Natural killer cell (primary cell): Measurements from ENCODE around the gene TEX14. TPM values are rescaled to one million over a fixed set of nuclear protein-coding genes. Genes with fewer than 3 reads are reported as not detected.
A peak's percentile ranks its signal among the peaks of the same experiment; 100 is the strongest.
"Not testable (repeated sequence)": the region's sequence is repeated elsewhere in the genome, so short reads cannot be mapped to it uniquely, and the experiment has no call there.

Experiments used
- ATAC-seq, 3 donors: fragments of 150-1000 bp in 2 of 3; fragments of 200-7000 bp in 1 of 3; cut with Tn5 transposase; 1 replicate in 1 of 3; 2 replicates in 2 of 3; pipeline ENCODE4 v1.10.0; 2021; ENCODE audit warnings: mild to moderate bottlenecking in 2 of 3, moderate library complexity in 2 of 3
- DNase-seq, 2 donors: peaks; one replicate each; pipeline versions ENCODE4 v3.0.0 to v3.0.0-alpha.2; 2013 to 2021; ENCODE audit warnings: mixed read lengths in 1 of 2
- H3K27ac ChIP-seq: one replicate; pipeline ENCODE4 v1.5.1; 2013; ENCODE audit warnings: mild to moderate bottlenecking, low read length
- H3K27me3 ChIP-seq: one replicate; pipeline ENCODE4 v1.6.1; 2013; ENCODE audit warnings: low read length; ENCODE audit not compliant: control insufficient read depth, insufficient read depth
- H3K36me3 ChIP-seq: one replicate; pipeline ENCODE4 v1.6.1; 2013; ENCODE audit warnings: low read length; ENCODE audit not compliant: control insufficient read depth, insufficient read depth
- H3K4me1 ChIP-seq: one replicate; pipeline ENCODE4 v1.6.1; 2013; ENCODE audit warnings: low read length; ENCODE audit not compliant: control insufficient read depth, insufficient read depth
- H3K4me3 ChIP-seq: one replicate; pipeline ENCODE4 v1.5.1; 2013; ENCODE audit warnings: low read length
- H3K9me3 ChIP-seq: one replicate; pipeline ENCODE4 v1.6.1; 2013; ENCODE audit warnings: low read length; ENCODE audit not compliant: control insufficient read depth, insufficient read depth
- H3K27ac Mint-ChIP-seq, 2 donors: one replicate each; pipeline ENCODE4 v1.8.0; 2022; ENCODE audit warnings: mild to moderate bottlenecking in 2 of 2, mixed read lengths in 2 of 2, moderate library complexity in 1 of 2
- H3K27me3 Mint-ChIP-seq, 2 donors: one replicate each; pipeline ENCODE4 v1.8.0; 2022; ENCODE audit warnings: low read depth in 2 of 2, mixed read lengths in 2 of 2
- H3K36me3 Mint-ChIP-seq: one replicate; pipeline ENCODE4 v1.8.0; 2022; ENCODE audit warnings: mixed read lengths
- H3K4me1 Mint-ChIP-seq, 2 donors: one replicate each; pipeline ENCODE4 v1.8.0; 2022; ENCODE audit warnings: mixed read lengths in 2 of 2
- H3K4me3 Mint-ChIP-seq: one replicate; pipeline ENCODE4 v1.8.0; 2022; ENCODE audit warnings: mild to moderate bottlenecking, moderate library complexity, mixed read lengths
- H3K9me3 Mint-ChIP-seq, 2 donors: one replicate each; pipeline ENCODE4 v1.8.0; 2022; ENCODE audit warnings: mixed read lengths in 2 of 2
- WGBS: methylation state at CpG from one replicate; pipeline ENCODE4 v1.1.7; 2013; ENCODE audit warnings: missing lambda C conversion rate; ENCODE audit not compliant: insufficient coverage; 5-methylcytosine and 5-hydroxymethylcytosine counted together
- intact Hi-C: fragments of 100-400 bp; cut with micrococcal nuclease; formaldehyde crosslinking; loops from one replicate; pipeline ENCODE4 v1.14.2; 2022
- total RNA-seq, 4 donors: library from RNA; stranded (reverse); fragments of 120-200 nt in 1 of 4; gene quantifications; one replicate each; pipeline versions ENCODE4 v1.2.3 to v1.2.4, GENCODE V29; 2013 to 2022
- TF ChIP-seq, protein P1 (sequence below): fragments of 200-600 bp; IDR thresholded peaks from one replicate; pipeline ENCODE4 v1.8.0; 2022; ENCODE audit warnings: antibody characterized with exemption

TEX14 gene
- total RNA-seq, 3 donors from 2014 or later (not counting 1 experiment from before 2014, with no cell fraction given), result 0.29 to 1.1 (median 0.89) TPM

DNA sequence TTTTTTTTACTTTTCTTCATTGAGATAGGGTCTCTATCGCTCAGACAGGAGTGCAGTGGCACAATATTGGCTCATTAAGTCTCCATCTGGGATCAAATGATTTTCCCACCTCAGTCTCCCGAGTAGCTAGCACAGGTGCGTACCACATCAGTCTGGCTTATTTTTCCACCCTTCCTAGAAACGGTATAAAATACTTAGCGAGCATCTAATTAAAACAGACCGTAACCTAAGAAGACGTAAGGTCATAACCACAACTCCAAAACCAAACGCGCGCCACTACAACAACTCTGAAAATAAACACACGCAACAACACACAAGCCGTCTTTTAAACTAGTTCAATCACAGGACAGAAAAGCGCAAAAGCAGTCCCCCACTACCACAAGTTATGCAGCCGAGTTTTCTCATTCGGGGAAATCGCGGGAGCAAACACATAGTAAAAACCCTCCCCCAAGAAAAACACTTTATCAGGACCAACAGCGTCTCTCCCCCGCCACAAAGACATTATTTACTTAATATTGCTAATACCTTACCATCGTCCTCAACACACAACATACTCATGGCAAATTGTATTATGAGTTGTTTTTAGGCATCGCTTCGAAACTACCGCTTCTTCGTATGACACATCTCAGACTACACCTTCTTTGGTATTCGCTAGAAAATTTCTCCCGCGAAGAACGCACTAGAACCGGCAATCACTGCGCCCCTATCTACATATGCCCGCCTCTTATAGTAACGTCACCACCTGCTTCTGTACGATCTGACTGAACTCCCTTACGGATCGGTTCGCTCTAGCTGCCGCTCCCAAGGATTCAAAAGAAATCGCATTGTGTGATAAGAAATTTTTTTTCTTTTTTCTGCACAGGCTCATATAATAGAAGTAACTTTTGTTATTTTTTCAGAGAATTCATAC is 32.8 kb downstream of the TEX14 start:
- Mint-ChIP-seq H3K36me3 (no peaks in the 10 kb centered on the region), H3K27ac (peak overlapping the region; percentile 97 to 98), H3K27me3 (peaks cover 0 to 3% of the 10 kb centered on the region in 2 donors), H3K4me3 (peak overlapping the region; percentile 89), H3K9me3 (no peaks in the 10 kb centered on the region), H3K4me1 (peaks cover 18% of the 10 kb centered on the region in 2 donors)
- intact Hi-C loops, result loop anchor here (1.0 kb wide), 3 partner anchors 28 to 141 kb away; partner anchors contain the start of genes RAD51C and TEX14
- WGBS, result 2% methylated on average over 38 of the region's 38 CpGs
- no peaks in the 10 kb centered on the region for H3K36me3 ChIP-seq
- TF ChIP-seq, protein P1, sequence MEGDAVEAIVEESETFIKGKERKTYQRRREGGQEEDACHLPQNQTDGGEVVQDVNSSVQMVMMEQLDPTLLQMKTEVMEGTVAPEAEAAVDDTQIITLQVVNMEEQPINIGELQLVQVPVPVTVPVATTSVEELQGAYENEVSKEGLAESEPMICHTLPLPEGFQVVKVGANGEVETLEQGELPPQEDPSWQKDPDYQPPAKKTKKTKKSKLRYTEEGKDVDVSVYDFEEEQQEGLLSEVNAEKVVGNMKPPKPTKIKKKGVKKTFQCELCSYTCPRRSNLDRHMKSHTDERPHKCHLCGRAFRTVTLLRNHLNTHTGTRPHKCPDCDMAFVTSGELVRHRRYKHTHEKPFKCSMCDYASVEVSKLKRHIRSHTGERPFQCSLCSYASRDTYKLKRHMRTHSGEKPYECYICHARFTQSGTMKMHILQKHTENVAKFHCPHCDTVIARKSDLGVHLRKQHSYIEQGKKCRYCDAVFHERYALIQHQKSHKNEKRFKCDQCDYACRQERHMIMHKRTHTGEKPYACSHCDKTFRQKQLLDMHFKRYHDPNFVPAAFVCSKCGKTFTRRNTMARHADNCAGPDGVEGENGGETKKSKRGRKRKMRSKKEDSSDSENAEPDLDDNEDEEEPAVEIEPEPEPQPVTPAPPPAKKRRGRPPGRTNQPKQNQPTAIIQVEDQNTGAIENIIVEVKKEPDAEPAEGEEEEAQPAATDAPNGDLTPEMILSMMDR, result no peak
- H3K4me1 ChIP-seq, result peaks cover 15% of the 10 kb centered on the region
- ATAC-seq (peak; percentile 76 to 90 (median 83)), DNase-seq (peak; percentile 74 to 93)
- H3K27me3 ChIP-seq, result no peaks in the 10 kb centered on the region
- peak overlapping the region; percentile 43 for H3K4me3 ChIP-seq
- peak overlapping the region; percentile 88 for H3K27ac ChIP-seq
- H3K9me3 ChIP-seq, result no peaks in the 10 kb centered on the region

DNA sequence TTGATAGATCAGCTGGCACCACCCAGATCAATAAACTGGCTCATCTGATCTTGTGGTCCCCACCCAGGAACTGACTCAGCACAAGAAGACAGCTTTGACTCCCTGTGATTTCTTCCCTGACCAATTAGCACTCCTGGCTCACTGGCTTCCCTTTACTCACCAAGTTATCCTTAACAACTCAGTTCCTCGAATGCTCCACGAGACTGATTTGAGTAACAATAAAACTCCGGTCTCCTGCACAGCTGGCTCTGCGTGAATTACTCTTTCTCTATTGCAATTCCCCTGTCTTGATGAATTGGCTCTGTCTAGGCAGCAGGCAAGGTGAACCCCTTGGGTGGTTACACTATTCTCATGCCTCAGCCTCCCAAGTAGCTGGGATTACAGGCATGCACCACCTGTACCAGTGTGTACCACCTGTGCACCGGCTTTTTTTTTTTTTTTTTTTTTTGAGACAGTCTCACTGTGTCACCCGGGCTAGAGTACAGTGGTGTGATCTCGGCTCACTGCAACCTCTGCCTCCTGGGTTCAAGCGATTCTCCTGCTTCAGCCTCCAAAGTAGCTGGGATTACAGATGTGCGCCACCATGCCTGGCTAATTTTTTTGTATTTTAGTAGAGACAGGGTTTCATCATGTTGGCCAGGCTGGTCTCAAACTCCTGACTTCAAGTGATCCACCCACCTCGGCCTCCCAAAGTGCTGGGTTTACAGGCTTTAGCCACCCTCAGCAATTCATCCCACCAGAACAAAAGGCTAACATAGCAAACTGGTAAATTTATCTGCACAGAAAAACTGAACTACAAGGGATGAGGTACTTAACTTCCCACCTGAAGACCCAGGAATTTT is 33.7 kb downstream of the TEX14 start:
- H3K36me3 Mint-ChIP-seq, H3K27me3 Mint-ChIP-seq, H3K36me3 ChIP-seq, intact Hi-C loops, H3K9me3 ChIP-seq, H3K9me3 Mint-ChIP-seq, H3K27me3 ChIP-seq: not testable (repeated sequence)
- WGBS, result 78% methylated on average over 9 of the region's 10 CpGs
- Histone ChIP-seq H3K4me1 (peaks cover 15% of the 10 kb centered on the region), H3K4me3 (peak overlapping the region; percentile 43), H3K27ac (peak overlapping the region; percentile 88)
- DNase-seq (peak; percentile 16 to 24), ATAC-seq (peak in 1 of 3 donors; percentile 5)
- peaks cover 18% of the 10 kb centered on the region in 2 donors for H3K4me1 Mint-ChIP-seq
- H3K27ac Mint-ChIP-seq, result peak overlapping the region; percentile 97 to 98
- H3K4me3 Mint-ChIP-seq, result peak overlapping the region; percentile 89

DNA sequence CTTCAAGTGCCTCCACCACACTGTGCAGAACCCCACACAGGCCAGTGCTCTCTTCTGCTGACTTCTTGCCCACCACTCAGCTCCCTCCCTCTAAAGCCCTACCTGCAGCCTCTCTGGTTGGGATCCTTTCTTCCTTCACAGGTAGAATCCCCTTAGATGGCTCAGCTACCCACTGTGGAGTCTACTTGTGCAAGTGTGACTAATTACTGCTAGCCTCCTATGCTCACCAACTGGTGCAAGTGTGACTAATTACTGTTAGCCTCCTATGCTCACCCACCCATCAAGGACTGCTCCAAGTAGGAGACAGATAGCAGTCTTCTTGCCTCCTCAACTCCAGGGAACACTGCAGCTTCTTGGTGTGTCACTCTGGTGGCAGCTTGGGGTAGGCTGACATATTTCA is 43.6 kb downstream of the TEX14 start:
- no peak overlapping the region for H3K27ac ChIP-seq
- no peaks in the 10 kb centered on the region for H3K4me1 ChIP-seq
- TF ChIP-seq, protein P1, result no peak
- ATAC-seq (no peak), DNase-seq (no peak)
- intact Hi-C loops, result no loop called here
- Mint-ChIP-seq H3K4me3 (no peak overlapping the region), H3K36me3 (no peaks in the 10 kb centered on the region), H3K4me1 (no peaks in the 10 kb centered on the region), H3K9me3 (no peaks in the 10 kb centered on the region), H3K27ac (no peak overlapping the region), H3K27me3 (no peaks in the 10 kb centered on the region)
- no peak overlapping the region for H3K4me3 ChIP-seq
- H3K36me3 ChIP-seq, result no peaks in the 10 kb centered on the region
- H3K9me3 ChIP-seq, result no peaks in the 10 kb centered on the region
- H3K27me3 ChIP-seq, result no peaks in the 10 kb centered on the region

DNA sequence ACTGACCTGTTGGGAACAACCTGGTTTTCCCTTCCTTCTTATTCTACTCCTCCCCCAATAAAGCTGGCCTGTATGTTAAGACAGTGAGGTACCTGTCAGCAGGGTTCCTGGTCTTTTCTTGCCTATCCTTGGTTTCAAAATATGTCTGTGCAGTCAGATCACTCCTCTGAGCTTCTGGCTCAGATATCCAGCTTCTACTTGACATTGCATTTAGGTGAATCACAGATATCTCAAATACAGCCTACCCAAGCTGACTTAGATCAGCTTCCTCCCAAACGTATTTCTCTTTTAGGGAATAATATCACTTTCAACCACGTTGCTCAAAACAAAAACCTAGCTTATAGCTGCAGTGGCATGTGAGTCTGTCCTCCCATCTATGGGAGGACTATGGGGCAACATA is 48.7 kb downstream of the TEX14 start:
- no peaks in the 10 kb centered on the region for H3K4me1 Mint-ChIP-seq
- no peaks in the 10 kb centered on the region for H3K27me3 Mint-ChIP-seq
- TF ChIP-seq, protein P1, result no peak

More for the DNA sequence above, 48.7 kb downstream of the TEX14 start:
- no peak for ATAC-seq
- H3K36me3 ChIP-seq, result no peaks in the 10 kb centered on the region
- intact Hi-C loops, result no loop called here
- H3K4me1 ChIP-seq, result no peaks in the 10 kb centered on the region
- no peak overlapping the region for H3K4me3 Mint-ChIP-seq
- H3K27me3 ChIP-seq, result no peaks in the 10 kb centered on the region
- H3K27ac Mint-ChIP-seq, result no peak overlapping the region
- H3K4me3 ChIP-seq, result no peak overlapping the region
- no peak overlapping the region for H3K27ac ChIP-seq
- no peaks in the 10 kb centered on the region for H3K36me3 Mint-ChIP-seq
- DNase-seq, result no peak
- no peaks in the 10 kb centered on the region for H3K9me3 Mint-ChIP-seq
- WGBS, result 36% methylated on average over 2 of the region's 2 CpGs
- no peaks in the 10 kb centered on the region for H3K9me3 ChIP-seq
